Measurements from ENCODE around the gene RNF208.

- TF ChIP-seq CTCF (IDR thresholded peaks at IDR 0.05; ENCODE audit: low read depth, low read length) (no peak), POLR2A (IDR thresholded peaks at IDR 0.05; ENCODE audit: extremely low read depth, insufficient read length) (no peak), MYC (IDR thresholded peaks at IDR 0.05; ENCODE audit: low read depth, low read length) (no peak)
- TF ChIP-seq, protein P1, sequence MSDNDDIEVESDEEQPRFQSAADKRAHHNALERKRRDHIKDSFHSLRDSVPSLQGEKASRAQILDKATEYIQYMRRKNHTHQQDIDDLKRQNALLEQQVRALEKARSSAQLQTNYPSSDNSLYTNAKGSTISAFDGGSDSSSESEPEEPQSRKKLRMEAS (IDR thresholded peaks at IDR 0.05; ENCODE audit: low read depth, low read length) = no peak
Observed at GRCh38 chr9:137195525-137196220, 26.4 kb downstream of the RNF208 start.

Data from NB4 (cell line).